IPS-20b (cell line): ENCODE measurements around the gene CDPF1.
"Not testable (repeated sequence)": the region's sequence is repeated elsewhere in the genome, so short reads cannot be mapped to it uniquely, and the experiment has no call there.

Experiments used
- H3K27ac ChIP-seq: one replicate; pipeline ENCODE4 v1.5.1; 2013; ENCODE audit warnings: low read length
- H3K27me3 ChIP-seq: 2 replicates; pipeline ENCODE4 v1.6.1; 2013; ENCODE audit warnings: mild to moderate bottlenecking, low read length, inconsistent platforms; ENCODE audit not compliant: insufficient read depth
- H3K36me3 ChIP-seq: 2 replicates; pipeline ENCODE4 v1.6.1; 2013; ENCODE audit warnings: low read depth, mild to moderate bottlenecking, inconsistent platforms, low read length, moderate library complexity; ENCODE audit not compliant: insufficient read depth
- H3K4me1 ChIP-seq: 2 replicates; pipeline ENCODE4 v1.6.1; 2013; ENCODE audit warnings: mild to moderate bottlenecking, control low read depth, inconsistent platforms, low read length, moderate library complexity; ENCODE audit not compliant: insufficient read depth
- H3K4me3 ChIP-seq: 2 replicates; pipeline ENCODE4 v1.5.1; 2013; ENCODE audit warnings: mild to moderate bottlenecking, low read length, inconsistent platforms
- H3K9ac ChIP-seq: 2 replicates; pipeline ENCODE4 v1.6.1; 2013; ENCODE audit warnings: low read depth, mild to moderate bottlenecking, inconsistent platforms, low read length, moderate library complexity
- H3K9me3 ChIP-seq: 2 replicates; pipeline ENCODE4 v1.6.1; 2013; ENCODE audit warnings: mild to moderate bottlenecking, low read depth, low read length, inconsistent platforms; ENCODE audit not compliant: insufficient read depth

Gene CDPF1

DNA sequence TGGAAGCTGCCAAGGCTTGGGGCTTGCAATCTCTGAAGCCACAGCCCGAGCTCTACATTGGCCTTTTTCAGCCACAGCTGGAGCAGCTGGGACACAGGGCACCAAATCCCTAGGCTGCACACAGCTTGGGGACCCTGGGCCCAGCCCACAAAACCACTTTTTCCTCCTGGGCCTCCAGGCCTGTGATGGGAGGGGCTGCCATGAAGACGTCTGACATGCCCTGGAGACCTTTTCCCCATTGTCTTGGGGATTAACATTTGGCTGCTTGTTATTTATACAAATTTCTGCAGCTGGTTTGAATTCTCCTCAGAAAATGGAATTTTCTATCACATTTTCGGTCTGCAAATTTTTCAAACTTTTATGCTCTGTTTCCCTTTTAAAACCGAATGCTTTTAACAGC lies 15.5 kb upstream of the CDPF1 start:
- H3K36me3 ChIP-seq, H3K9me3 ChIP-seq, H3K4me1 ChIP-seq, H3K27ac ChIP-seq, H3K9ac ChIP-seq, H3K4me3 ChIP-seq: not testable (repeated sequence)
- peaks cover 61% of the 10 kb centered on the region for H3K27me3 ChIP-seq

DNA sequence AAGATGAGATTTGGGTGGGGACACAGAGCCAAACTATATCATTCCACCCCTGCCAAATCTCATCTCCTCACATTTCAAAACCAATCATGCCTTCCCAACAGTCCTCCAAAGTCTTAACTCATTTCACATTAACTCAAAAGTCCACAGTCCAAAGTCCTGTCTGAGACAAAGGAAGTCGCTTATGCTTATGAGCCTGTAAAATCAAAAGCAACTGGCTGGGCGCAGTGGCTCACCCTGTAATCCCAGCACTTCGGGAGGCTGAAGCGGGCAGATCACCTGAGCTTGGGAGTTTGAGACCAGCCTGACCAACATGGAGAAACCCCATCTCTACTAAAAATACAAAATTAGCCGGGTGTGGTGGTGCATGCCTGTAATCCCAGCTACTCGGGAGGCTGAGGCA lies 14.4 kb upstream of the CDPF1 start:
- not testable (repeated sequence) for H3K27ac ChIP-seq, H3K9ac ChIP-seq, H3K4me1 ChIP-seq, H3K36me3 ChIP-seq, H3K4me3 ChIP-seq, H3K9me3 ChIP-seq
- H3K27me3 ChIP-seq, result peaks cover 72% of the 10 kb centered on the region

DNA sequence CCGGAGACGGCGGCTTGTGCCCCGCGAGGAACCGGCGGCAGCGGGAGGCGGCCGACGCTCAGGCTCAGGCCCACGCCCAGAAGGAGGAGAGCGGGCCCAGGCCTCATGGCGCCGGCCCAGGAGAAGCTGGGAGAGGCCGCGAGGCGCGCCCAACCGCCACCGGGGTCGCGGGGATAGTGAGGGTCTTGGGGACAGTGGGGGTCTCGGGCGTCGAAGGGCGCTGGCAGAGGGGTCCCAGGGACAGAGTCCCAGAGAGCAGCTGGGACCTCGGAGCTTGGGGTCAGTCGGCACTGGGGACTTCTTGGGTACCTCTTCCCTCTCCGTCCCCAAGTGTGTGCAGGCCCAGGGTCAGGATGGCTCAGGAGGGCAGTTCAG lies 13.1 kb upstream of the CDPF1 start, which contains the start of gene PKDREJ:
Gene PKDREJ (minus strand): TSS at position 128 of the 375 bp plus-strand sequence. CDS start 21 bp downstream, at position 107.
- no peak within 1 kb of the TSS; the same call in 1 of the 2 replicates for H3K4me3 ChIP-seq
- H3K27me3 ChIP-seq, result peaks cover 85% of the 10 kb centered on the region

DNA sequence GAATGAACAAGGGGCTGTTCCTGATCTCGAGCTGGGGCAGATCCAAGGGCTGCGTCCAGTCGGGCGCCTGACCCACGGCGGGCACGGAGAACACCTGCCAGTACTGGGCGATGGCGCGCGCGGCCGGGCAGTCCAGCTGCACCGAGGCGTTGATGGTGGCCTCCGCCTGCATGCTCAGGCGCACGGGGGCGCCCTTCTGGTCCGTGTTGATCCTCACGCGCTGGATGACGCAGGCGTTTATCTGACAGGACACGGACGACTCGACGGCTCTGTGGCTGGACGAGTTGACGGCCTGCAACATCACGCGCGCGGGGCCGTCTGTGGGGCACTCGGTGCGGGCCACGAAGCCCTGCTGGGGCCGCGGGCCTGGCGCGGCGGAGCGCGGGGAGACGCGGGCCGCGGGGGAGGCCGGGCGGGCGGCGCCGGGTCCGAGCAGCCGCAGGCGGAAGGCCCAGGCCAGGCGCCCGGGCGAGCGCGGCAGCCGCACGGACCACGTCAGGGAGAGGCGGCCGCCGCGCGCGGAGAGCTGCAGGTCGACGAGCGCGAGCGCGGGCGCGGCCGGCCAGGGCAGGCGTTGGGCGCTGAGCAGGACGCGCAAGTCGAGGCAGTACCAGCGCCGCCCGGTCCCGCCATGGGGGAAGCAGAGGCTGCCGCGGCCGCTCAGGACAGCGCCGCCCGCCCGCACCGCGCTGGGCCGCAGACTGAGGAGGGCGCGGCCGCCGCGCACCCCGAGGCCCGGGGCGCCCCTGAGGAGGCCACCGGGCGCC lies 12.5 kb upstream of the CDPF1 start:
- Histone ChIP-seq H3K36me3 (no peaks in the 10 kb centered on the region), H3K4me3 (no peak overlapping the region; the same call in 1 of the 2 replicates), H3K9ac (no peak overlapping the region), H3K4me1 (no peaks in the 10 kb centered on the region; the same call in 1 of the 2 replicates), H3K27ac (no peak overlapping the region), H3K9me3 (peaks cover 6% of the 10 kb centered on the region), H3K27me3 (peaks cover 91% of the 10 kb centered on the region)

More for the DNA sequence above, 13.1 kb upstream of the CDPF1 start, which contains the start of gene PKDREJ:
- Histone ChIP-seq H3K4me1 (no peaks in the 10 kb centered on the region; the same call in 1 of the 2 replicates), H3K27ac (no peak within 1 kb of the TSS), H3K9ac (no peak within 1 kb of the TSS), H3K36me3 (no peaks in the 10 kb centered on the region), H3K9me3 (peaks cover 6% of the 10 kb centered on the region)

DNA sequence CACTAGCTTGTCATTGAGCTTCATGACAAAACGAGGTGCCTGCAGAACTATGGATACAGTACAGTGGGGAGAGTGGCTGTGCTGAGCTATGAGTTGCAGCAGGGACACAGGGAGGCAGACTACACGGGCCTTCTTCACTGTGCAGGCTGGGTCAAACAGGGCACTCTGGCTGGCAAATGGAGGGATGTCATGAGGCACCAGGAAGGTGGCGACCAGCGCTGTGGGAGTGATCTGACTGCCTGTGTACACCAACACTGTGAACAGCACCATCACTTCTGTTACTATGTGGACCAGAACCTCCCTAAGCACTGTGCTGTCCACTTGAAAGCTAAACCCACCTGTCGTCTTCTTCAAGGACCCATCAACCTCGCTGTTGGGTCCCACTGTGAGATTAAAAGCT lies 9.9 kb upstream of the CDPF1 start:
- H3K27ac ChIP-seq, result no peak overlapping the region
- H3K27me3 ChIP-seq, result peaks cover 71% of the 10 kb centered on the region
- H3K4me3 ChIP-seq, result no peak overlapping the region
- no peaks in the 10 kb centered on the region for H3K36me3 ChIP-seq
- H3K9ac ChIP-seq, result no peak overlapping the region
- H3K9me3 ChIP-seq, result no peaks in the 10 kb centered on the region; the same call in 1 of the 2 replicates
- no peaks in the 10 kb centered on the region for H3K4me1 ChIP-seq

DNA sequence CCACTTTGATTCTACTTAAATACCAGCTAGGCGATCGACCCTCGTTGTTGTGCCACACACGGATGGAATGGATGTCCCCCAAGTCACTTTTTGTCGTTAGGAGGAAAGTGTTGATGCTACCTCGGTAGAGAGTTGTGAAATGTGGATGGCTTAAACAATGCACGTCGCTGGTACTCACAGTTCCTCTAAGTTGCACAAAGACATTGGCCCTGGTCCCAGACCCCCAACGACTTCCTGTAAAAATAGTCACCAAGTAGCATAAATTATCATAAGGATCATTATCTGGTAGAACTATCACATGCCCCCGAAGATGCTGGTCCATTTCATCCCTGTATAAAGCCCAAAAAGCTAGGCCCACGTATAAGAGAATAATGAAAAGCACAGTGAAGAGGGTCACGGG lies 9.3 kb upstream of the CDPF1 start:
- no peaks in the 10 kb centered on the region for H3K36me3 ChIP-seq
- H3K9me3 ChIP-seq, result no peaks in the 10 kb centered on the region; the same call in 1 of the 2 replicates
- H3K4me3 ChIP-seq, result no peak overlapping the region
- no peak overlapping the region for H3K27ac ChIP-seq
- H3K9ac ChIP-seq, result no peak overlapping the region
- no peaks in the 10 kb centered on the region for H3K4me1 ChIP-seq
- H3K27me3 ChIP-seq, result peaks cover 68% of the 10 kb centered on the region

DNA sequence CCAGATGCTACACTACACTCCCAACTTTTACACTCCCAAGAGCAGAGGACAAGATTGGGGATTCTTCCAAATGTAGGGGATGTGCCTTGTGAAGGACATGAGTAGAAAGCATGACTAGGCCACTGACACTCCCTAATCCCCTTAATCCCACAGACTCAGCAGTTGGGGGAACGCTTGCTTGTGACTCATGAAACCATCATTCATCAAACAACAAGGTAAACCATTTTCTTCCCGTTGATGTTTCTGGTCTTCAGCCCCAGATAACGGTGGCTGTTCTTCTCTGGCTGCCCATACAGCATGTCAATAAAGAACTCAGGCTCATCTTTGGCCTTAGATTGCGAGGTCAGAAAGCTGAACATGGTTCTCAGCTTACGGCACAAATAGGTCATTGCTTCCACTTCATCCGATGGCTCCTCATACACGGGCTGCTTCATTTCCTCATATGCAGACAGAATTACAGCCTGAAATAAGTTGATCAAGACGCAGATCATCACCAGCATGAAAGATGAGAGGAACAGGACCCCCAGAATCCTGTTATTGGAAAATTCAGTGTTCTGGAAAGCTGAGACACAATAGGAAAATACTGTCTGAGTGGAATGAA lies 6.4 kb upstream of the CDPF1 start:
- Histone ChIP-seq H3K9me3 (no peaks in the 10 kb centered on the region), H3K9ac (no peak overlapping the region), H3K27me3 (peaks cover 44% of the 10 kb centered on the region), H3K4me3 (no peak overlapping the region), H3K36me3 (no peaks in the 10 kb centered on the region), H3K4me1 (no peaks in the 10 kb centered on the region), H3K27ac (no peak overlapping the region)

DNA sequence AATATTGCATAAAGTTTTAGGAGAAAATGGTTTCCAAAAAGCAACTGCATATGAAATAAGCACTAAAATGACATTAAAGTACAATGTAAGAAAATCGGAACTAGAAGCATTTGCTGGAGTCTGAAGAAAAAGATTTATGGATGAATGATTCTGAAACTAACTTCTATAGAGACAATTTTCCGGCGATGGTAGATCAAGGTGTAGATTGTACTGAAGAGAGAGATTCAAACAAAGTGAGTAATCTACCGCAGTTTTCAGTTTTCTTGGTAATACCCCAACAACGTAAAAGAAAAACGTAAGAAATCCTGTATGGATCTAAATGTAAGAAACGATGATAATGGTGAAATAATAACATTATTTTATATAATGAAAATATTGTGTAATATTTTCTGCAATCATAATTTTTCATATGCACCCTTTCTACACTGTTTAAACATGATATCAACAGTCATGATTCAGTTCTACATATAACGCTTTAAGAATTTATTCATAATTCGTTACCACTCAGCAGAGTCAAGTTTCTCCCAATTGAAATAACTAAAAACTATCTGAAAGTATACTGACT lies 1.8 kb upstream of the CDPF1 start:
- no peak overlapping the region for H3K27ac ChIP-seq
- H3K36me3 ChIP-seq, result no peaks in the 10 kb centered on the region
- H3K9ac ChIP-seq, result no peak overlapping the region
- H3K4me1 ChIP-seq, result no peaks in the 10 kb centered on the region
- no peaks in the 10 kb centered on the region for H3K9me3 ChIP-seq
- no peak overlapping the region for H3K4me3 ChIP-seq
- H3K27me3 ChIP-seq, result peaks cover 14% of the 10 kb centered on the region

DNA sequence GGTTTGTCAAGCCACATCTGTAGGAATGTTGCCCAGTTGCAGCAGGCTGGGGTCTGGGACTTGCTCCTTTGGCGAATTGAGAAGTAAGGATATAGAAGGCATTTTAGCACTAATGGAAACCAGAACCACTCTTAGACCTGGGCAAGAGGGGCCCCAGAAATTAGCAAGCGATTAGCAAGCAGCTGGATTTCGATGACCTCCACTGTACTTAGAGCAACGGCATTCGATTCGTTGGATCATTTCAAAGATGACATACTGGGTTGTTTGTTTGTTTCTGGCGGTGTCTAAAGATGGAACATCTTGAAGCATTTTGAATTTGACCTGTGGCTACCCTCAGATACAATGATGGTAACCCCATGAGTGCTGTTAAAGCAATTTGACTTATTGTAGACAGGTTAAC lies 1.2 kb upstream of the CDPF1 start:
- no peak overlapping the region for H3K27ac ChIP-seq
- peak overlapping the region; percentile 78; the same call in 1 of the 2 replicates for H3K4me3 ChIP-seq
- no peaks in the 10 kb centered on the region for H3K4me1 ChIP-seq
- H3K27me3 ChIP-seq, result peaks cover 14% of the 10 kb centered on the region
- H3K36me3 ChIP-seq, result no peaks in the 10 kb centered on the region
- H3K9me3 ChIP-seq, result no peaks in the 10 kb centered on the region
- H3K9ac ChIP-seq, result peak overlapping the region; percentile 66; the same call in 1 of the 2 replicates

DNA sequence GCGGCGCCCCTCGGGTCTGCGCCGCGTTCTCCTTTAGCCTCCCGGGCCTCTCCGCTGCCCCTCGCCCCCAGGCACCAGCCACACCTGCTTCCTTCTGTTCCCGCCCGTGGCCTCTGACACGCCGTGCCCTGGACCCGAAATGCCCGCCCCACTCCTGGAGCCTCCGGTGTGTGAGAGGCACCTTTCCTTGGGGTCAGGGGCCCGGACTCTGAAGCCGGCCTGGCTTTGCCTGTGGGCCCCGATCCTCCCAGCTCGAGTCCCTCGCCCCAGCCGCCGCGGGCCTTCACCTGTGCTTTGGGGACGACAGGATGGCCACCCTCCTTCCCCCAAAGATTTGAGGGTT lies 661 bp upstream of the CDPF1 start:
- Histone ChIP-seq H3K4me3 (peak overlapping the region; percentile 78), H3K9me3 (no peaks in the 10 kb centered on the region), H3K9ac (peak overlapping the region; percentile 66; the same call in 1 of the 2 replicates), H3K27ac (no peak overlapping the region), H3K36me3 (no peaks in the 10 kb centered on the region), H3K4me1 (no peaks in the 10 kb centered on the region), H3K27me3 (peaks cover 14% of the 10 kb centered on the region)

DNA sequence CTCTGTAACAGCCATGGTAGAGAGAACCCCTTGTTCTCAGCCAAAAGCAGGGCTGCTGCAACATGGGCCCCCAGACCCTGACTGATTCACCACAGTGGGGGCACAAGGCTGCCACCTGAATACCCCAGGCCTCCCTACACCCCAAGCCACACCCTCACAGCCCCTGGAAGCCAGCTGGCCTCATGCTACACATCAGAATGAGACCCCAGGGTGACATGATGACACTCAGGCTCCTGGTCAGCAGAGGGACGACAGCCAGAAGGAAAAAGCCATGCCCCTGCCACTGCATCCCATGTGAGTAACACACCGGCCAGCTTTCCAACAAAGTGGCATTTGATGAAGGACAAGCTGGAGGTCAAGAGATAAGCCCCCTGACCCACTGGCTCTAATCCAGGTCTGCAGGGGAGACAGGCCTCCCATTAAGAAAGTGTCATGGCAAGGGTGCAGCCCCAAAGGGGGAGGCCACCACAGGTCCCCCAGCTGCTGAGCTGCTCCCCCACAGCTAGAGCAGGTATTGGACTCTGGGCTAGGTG lies 2.6 kb downstream of the CDPF1 start:
- no peak overlapping the region for H3K9ac ChIP-seq

More for the DNA sequence above, 2.6 kb downstream of the CDPF1 start:
- peaks cover 14% of the 10 kb centered on the region for H3K27me3 ChIP-seq
- H3K27ac ChIP-seq, result no peak overlapping the region
- peaks cover 12% of the 10 kb centered on the region; the same call in 1 of the 2 replicates for H3K36me3 ChIP-seq
- H3K9me3 ChIP-seq, result no peaks in the 10 kb centered on the region
- H3K4me3 ChIP-seq, result no peak overlapping the region
- H3K4me1 ChIP-seq, result no peaks in the 10 kb centered on the region
